B cell (primary cell): ENCODE results near the gene PIMREG.

Source experiments
- EZH2 ChIP-seq: IDR thresholded peaks from 2 replicates; pipeline ENCODE4 v1.6.1; 2012; ENCODE audit warnings: borderline replicate concordance, low read depth, mild to moderate bottlenecking, moderate library complexity, low read length; ENCODE audit not compliant: insufficient read depth, poor library complexity, severe bottlenecking
- TF ChIP-seq, protein P1 (sequence below): fragments of 200-600 bp; IDR thresholded peaks from one replicate; pipeline ENCODE4 v1.8.0; 2022; ENCODE audit warnings: antibody characterized with exemption, mild to moderate bottlenecking

DNA sequence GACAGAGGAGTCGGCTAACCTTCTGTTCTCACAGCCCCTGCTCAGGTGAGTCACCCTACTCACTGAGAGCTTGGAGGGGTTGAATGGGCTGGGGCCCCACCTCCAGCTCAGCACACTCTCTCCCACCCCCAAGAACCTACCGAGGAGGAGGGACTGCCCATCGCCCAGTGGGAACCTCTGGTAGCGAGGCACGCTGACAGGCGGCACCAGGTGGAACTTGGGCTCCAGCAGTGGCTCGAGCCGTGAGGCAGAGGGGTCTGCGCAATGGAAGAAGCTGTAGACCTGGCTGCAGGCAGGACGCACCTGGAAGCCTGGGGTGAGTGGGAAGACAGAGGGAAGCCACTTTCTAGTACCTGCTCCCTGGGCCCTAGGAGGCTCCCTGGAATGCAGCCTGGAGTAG lies 28.3 kb downstream of the PIMREG start:
- TF ChIP-seq, protein P1, sequence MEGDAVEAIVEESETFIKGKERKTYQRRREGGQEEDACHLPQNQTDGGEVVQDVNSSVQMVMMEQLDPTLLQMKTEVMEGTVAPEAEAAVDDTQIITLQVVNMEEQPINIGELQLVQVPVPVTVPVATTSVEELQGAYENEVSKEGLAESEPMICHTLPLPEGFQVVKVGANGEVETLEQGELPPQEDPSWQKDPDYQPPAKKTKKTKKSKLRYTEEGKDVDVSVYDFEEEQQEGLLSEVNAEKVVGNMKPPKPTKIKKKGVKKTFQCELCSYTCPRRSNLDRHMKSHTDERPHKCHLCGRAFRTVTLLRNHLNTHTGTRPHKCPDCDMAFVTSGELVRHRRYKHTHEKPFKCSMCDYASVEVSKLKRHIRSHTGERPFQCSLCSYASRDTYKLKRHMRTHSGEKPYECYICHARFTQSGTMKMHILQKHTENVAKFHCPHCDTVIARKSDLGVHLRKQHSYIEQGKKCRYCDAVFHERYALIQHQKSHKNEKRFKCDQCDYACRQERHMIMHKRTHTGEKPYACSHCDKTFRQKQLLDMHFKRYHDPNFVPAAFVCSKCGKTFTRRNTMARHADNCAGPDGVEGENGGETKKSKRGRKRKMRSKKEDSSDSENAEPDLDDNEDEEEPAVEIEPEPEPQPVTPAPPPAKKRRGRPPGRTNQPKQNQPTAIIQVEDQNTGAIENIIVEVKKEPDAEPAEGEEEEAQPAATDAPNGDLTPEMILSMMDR: no peak
- no peak for TF ChIP-seq EZH2
